Measurements from ENCODE around the gene CLDN5.

CLDN5 gene

GRCh38 chr22:19506212-19506611 is 18.0 kb downstream of the CLDN5 start (continued):
- TF ChIP-seq ZNF280D (tag by site-specific recombination; IDR thresholded peaks at IDR 0.05), result no peak
- TF ChIP-seq ZNF701 (tag by site-specific recombination; IDR thresholded peaks at IDR 0.05), result no peak
- TF ChIP-seq ZNF223 (tag by site-specific recombination; IDR thresholded peaks at IDR 0.05), result no peak
- no peak for TF ChIP-seq PBX3 (CRISPR knock-in tag; IDR thresholded peaks at IDR 0.05)
- TF ChIP-seq SP7 (tag by site-specific recombination; IDR thresholded peaks at IDR 0.05), result no peak
- no peak for TF ChIP-seq ZNF354C (tag by site-specific recombination; IDR thresholded peaks at IDR 0.05; ENCODE audit: borderline replicate concordance, low read depth)
- no peak for TF ChIP-seq MZF1 (tag by site-specific recombination; IDR thresholded peaks at IDR 0.05; ENCODE audit: borderline replicate concordance)
- TF ChIP-seq ZNF658 (tag by site-specific recombination; IDR thresholded peaks at IDR 0.05), result no peak
- TF ChIP-seq ZNF571 (tag by site-specific recombination; IDR thresholded peaks at IDR 0.05), result no peak
- no peak for TF ChIP-seq ZBTB11 (tag by site-specific recombination; conservative IDR thresholded peaks at IDR 0.05; ENCODE audit: low read depth)
- no peak for TF ChIP-seq HOXD13 (CRISPR knock-in tag; IDR thresholded peaks at IDR 0.05; ENCODE audit: borderline replicate concordance)
- TF ChIP-seq ZNF843 (tag by site-specific recombination; IDR thresholded peaks at IDR 0.05), result no peak
- TF ChIP-seq GFI1B (tag by site-specific recombination; IDR thresholded peaks at IDR 0.05), result no peak

GRCh38 chr22:19505735-19506126 is 18.5 kb downstream of the CLDN5 start:
- Histone ChIP-seq H3K4me1 (ENCODE audit: control insufficient read depth, insufficient read depth, low read length) (no peaks in the 10 kb centered on the region), H3K4me3 (ENCODE audit: low read depth, low read length) (no peak overlapping the region), H3K9me3 (ENCODE audit: control insufficient read depth, insufficient read depth, low read depth, low read length) (no peaks in the 10 kb centered on the region), H3K27ac (ENCODE audit: extremely low read depth, low read depth, low read length) (no peak overlapping the region), H3K36me3 (ENCODE audit: control insufficient read depth in 2 of 2, insufficient read depth in 1 of 2, low read length in 2 of 2) (peaks cover 4 to 74% of the 10 kb centered on the region in 2 experiments; a peak in 1 of 3 replicates)
- ChIA-PET POLR2A (no interaction called here), CTCF (interaction anchor here (0.6 kb wide), 1 partner anchor 30 kb away, joined by 3 read pairs; no protein-coding TSS in a partner anchor)
- TF ChIP-seq CTCF (tag by site-specific recombination; IDR thresholded peaks at IDR 0.05), result no peak
- no peak for TF ChIP-seq ZNF623 (tag by site-specific recombination; IDR thresholded peaks at IDR 0.05)
- TF ChIP-seq ZNF510 (tag by site-specific recombination; IDR thresholded peaks at IDR 0.05; ENCODE audit: insufficient replicate concordance), result no peak
- no peak for TF ChIP-seq ZNF214 (tag by site-specific recombination; IDR thresholded peaks at IDR 0.05; ENCODE audit: borderline replicate concordance)
- TF ChIP-seq ZNF140 (tag by site-specific recombination; IDR thresholded peaks at IDR 0.05), result no peak
- TF ChIP-seq ZNF76 (tag by site-specific recombination; IDR thresholded peaks at IDR 0.05; ENCODE audit: borderline replicate concordance, low read depth), result no peak
- TF ChIP-seq ZNF404 (tag by site-specific recombination; IDR thresholded peaks at IDR 0.05), result no peak
- no peak for TF ChIP-seq ZNF654 (tag by site-specific recombination; IDR thresholded peaks at IDR 0.05; ENCODE audit: low read depth)
- no peak for TF ChIP-seq ZNF157 (tag by site-specific recombination; IDR thresholded peaks at IDR 0.05)
- no peak for TF ChIP-seq KLF10 (tag by site-specific recombination; IDR thresholded peaks at IDR 0.05)
- TF ChIP-seq ZBTB26 (tag by site-specific recombination; optimal IDR thresholded peaks at IDR 0.05), result no peak
- no peak for TF ChIP-seq ZNF280D (tag by site-specific recombination; IDR thresholded peaks at IDR 0.05)
